ENCODE measurements around the gene SLC6A18.
A peak's percentile ranks its signal among the peaks of the same experiment; 100 is the strongest.

Gene SLC6A18

GRCh38 chr5:1199649-1200494, 25.3 kb upstream of the SLC6A18 start:
- H3K36me3 ChIP-seq (ENCODE audit: control insufficient read depth in 2 of 2, insufficient read depth in 1 of 2, low read length in 2 of 2) = no peaks in the 10 kb centered on the region
- H3K9me3 ChIP-seq (ENCODE audit: control insufficient read depth, insufficient read depth, low read depth, low read length) = no peaks in the 10 kb centered on the region
- TF ChIP-seq ZNF248 (tag by site-specific recombination; IDR thresholded peaks at IDR 0.05) = no peak
- 0 out of 2 replicates have a peak, but pooled peaks have one; percentile 4 for TF ChIP-seq BCL6B (tag by site-specific recombination; IDR thresholded peaks at IDR 0.05)
- TF ChIP-seq ZNF202 (tag by site-specific recombination; IDR thresholded peaks at IDR 0.05; ENCODE audit: borderline replicate concordance) = peak; percentile 51; the same call in 1 of the 2 replicates
- 0 out of 2 replicates have a peak, but pooled peaks have one; percentile 7 for TF ChIP-seq EGR2 (tag by site-specific recombination; IDR thresholded peaks at IDR 0.05; ENCODE audit: low read depth)
- TF ChIP-seq GLIS1 (tag by site-specific recombination; IDR thresholded peaks at IDR 0.05) = 0 out of 2 replicates have a peak, but pooled peaks have one; percentile 15
- no peak for TF ChIP-seq ZNF121 (tag by site-specific recombination; IDR thresholded peaks at IDR 0.05)
- TF ChIP-seq ZNF626 (tag by site-specific recombination; IDR thresholded peaks at IDR 0.05) = no peak
- TF ChIP-seq GLIS2 (tag by site-specific recombination; IDR thresholded peaks at IDR 0.05) = peak; percentile 76
- TF ChIP-seq ZBTB7A (tag by site-specific recombination; IDR thresholded peaks at IDR 0.05; ENCODE audit: low read depth) = no peak
- peak; percentile 12 for TF ChIP-seq ZFHX2 (tag by site-specific recombination; conservative IDR thresholded peaks at IDR 0.05)
- TF ChIP-seq ZNF596 (tag by site-specific recombination; IDR thresholded peaks at IDR 0.05) = peak; percentile 95; the same call in 1 of the 2 replicates
- no peak for TF ChIP-seq ZNF175 (tag by site-specific recombination; IDR thresholded peaks at IDR 0.05)
- POLR2A ChIA-PET = no interaction called here
- CTCF ChIA-PET = no interaction called here
- no peak overlapping the region for H3K27ac ChIP-seq (ENCODE audit: extremely low read depth, low read depth, low read length)
- no peaks in the 10 kb centered on the region for H3K4me1 ChIP-seq (ENCODE audit: control insufficient read depth, insufficient read depth, low read length)
- no peak overlapping the region for H3K4me3 ChIP-seq (ENCODE audit: low read depth, low read length)

GRCh38 chr5:1200495-1201326, 24.5 kb upstream of the SLC6A18 start:
- Histone ChIP-seq H3K36me3 (ENCODE audit: control insufficient read depth in 2 of 2, insufficient read depth in 1 of 2, low read length in 2 of 2) (no peaks in the 10 kb centered on the region), H3K4me3 (ENCODE audit: low read depth, low read length) (no peak overlapping the region), H3K27ac (ENCODE audit: extremely low read depth, low read depth, low read length) (no peak overlapping the region), H3K4me1 (ENCODE audit: control insufficient read depth, insufficient read depth, low read length) (no peaks in the 10 kb centered on the region), H3K9me3 (ENCODE audit: control insufficient read depth, insufficient read depth, low read depth, low read length) (no peaks in the 10 kb centered on the region)
- CTCF ChIA-PET = no interaction called here
- TF ChIP-seq GLIS2 (tag by site-specific recombination; IDR thresholded peaks at IDR 0.05) (0 out of 2 replicates have a peak, but pooled peaks have one; percentile 33), ZNF529 (tag by site-specific recombination; IDR thresholded peaks at IDR 0.05; ENCODE audit: insufficient replicate concordance) (no peak), INSM2 (tag by site-specific recombination; IDR thresholded peaks at IDR 0.05) (no peak), ZIC2 (tag by site-specific recombination; IDR thresholded peaks at IDR 0.05) (peak; percentile 53), ZBTB11 (tag by site-specific recombination; conservative IDR thresholded peaks at IDR 0.05; ENCODE audit: low read depth) (no peak), ZSCAN30 (tag by site-specific recombination; IDR thresholded peaks at IDR 0.05) (no peak), ZNF324 (tag by site-specific recombination; IDR thresholded peaks at IDR 0.05) (no peak)
- POLR2A ChIA-PET = no interaction called here
